PC-3 (cell line): ENCODE measurements around the gene PLCXD1. TPM values are rescaled to one million over a fixed set of nuclear protein-coding genes. Genes with fewer than 3 reads are reported as not detected.

Experiments
- ATAC-seq: fragments of 200-7000 bp; cut with Tn5 transposase; 2 replicates; pipeline ENCODE4 v1.9.1; 2020; ENCODE audit warnings: mild to moderate bottlenecking, moderate library complexity
- BruUV-seq: library from RNA; stranded (reverse); fragments of 400-500 nt; replicated peaks from 2 replicates; lab custom pipeline; 2021; lab: Mats Ljungman, UMichigan
- CTCF ChIA-PET: fragments of 300-600 bp; sonication (Branson Sonifier 250); formaldehyde crosslinking; loops from one replicate; lab custom pipeline; 2022; ENCODE audit warnings: antibody characterized with exemption; lab: Charles Lee
- POLR2A ChIA-PET: fragments of 300-600 bp; sonication (Branson Sonifier 250); formaldehyde crosslinking; loops from one replicate; lab custom pipeline; 2022; ENCODE audit warnings: antibody characterized with exemption; ENCODE audit not compliant: unreplicated experiment; lab: Charles Lee
- DNase-seq: peaks from one replicate; pipeline ENCODE4 v3.0.0-alpha.2; 2015
- H2AFZ ChIP-seq: fragments of 300-600 bp; sonication (generic); 2 replicates; pipeline ENCODE4 v1.6.0; 2016; ENCODE audit warnings: antibody characterized with exemption, low read length
- H3F3A ChIP-seq: fragments of 300-600 bp; sonication (generic); one replicate; pipeline ENCODE4 v1.6.0; 2017; ENCODE audit warnings: antibody characterized with exemption, low read length, control low read depth, mild to moderate bottlenecking; ENCODE audit not compliant: unreplicated experiment
- H3K27ac ChIP-seq: fragments of 300-600 bp; sonication (generic); 2 replicates; pipeline ENCODE4 v1.5.1; 2016; ENCODE audit warnings: mild to moderate bottlenecking, low read length
- H3K27me3 ChIP-seq: fragments of 300-600 bp; sonication (generic); 2 replicates; pipeline ENCODE4 v1.6.1; 2016; ENCODE audit warnings: low read length, mixed read lengths
- H3K36me3 ChIP-seq: fragments of 300-600 bp; sonication (generic); 2 replicates; pipeline ENCODE4 v1.6.1; 2016; ENCODE audit warnings: low read depth, mixed run types, low read length, mixed read lengths
- H3K4me1 ChIP-seq: fragments of 300-600 bp; sonication (generic); 2 replicates; pipeline ENCODE4 v1.5.1; 2016; ENCODE audit warnings: low read length; ENCODE audit not compliant: insufficient read depth
- H3K4me2 ChIP-seq: fragments of 300-600 bp; sonication (generic); 2 replicates; pipeline ENCODE4 v1.6.0; 2016; ENCODE audit warnings: low read length
- H3K4me3 ChIP-seq: fragments of 300-600 bp; sonication (generic); 2 replicates; pipeline ENCODE4 v1.5.1; 2016; ENCODE audit warnings: mild to moderate bottlenecking, low read length, mixed read lengths
- H3K79me2 ChIP-seq: fragments of 300-600 bp; sonication (generic); 2 replicates; pipeline ENCODE4 v1.6.1; 2017; ENCODE audit warnings: low read length, mixed read lengths
- H3K9ac ChIP-seq: fragments of 300-600 bp; sonication (generic); 2 replicates; pipeline ENCODE4 v1.6.0; 2016; ENCODE audit warnings: mild to moderate bottlenecking, low read length
- H3K9me2 ChIP-seq: fragments of 300-600 bp; sonication (generic); replicated peaks from 2 replicates; pipeline ENCODE4 v1.6.1; 2016; ENCODE audit warnings: mixed run types, low read length, mixed read lengths
- H3K9me3 ChIP-seq: fragments of 300-600 bp; sonication (generic); 2 replicates; pipeline ENCODE4 v1.6.1; 2016; ENCODE audit warnings: low read length, mixed read lengths
- H4K20me1 ChIP-seq: fragments of 300-600 bp; sonication (generic); 2 replicates; pipeline ENCODE4 v1.6.1; 2016; ENCODE audit warnings: low read length, mixed read lengths
- EZH2 ChIP-seq: fragments of 300-600 bp; sonication (generic); IDR thresholded peaks from one replicate; pipeline ENCODE4 v1.6.1; 2017; ENCODE audit warnings: antibody characterized with exemption, mild to moderate bottlenecking, low read length; ENCODE audit not compliant: unreplicated experiment
- EZH2phosphoT487 ChIP-seq: fragments of 300-600 bp; sonication (generic); IDR thresholded peaks from 2 replicates; pipeline ENCODE4 v1.6.1; 2018; ENCODE audit warnings: mild to moderate bottlenecking, antibody characterized with exemption, low read length, borderline replicate concordance
- intact Hi-C: fragments of 100-400 bp; cut with micrococcal nuclease; formaldehyde crosslinking; loops from 2 replicates; pipeline ENCODE4 v1.9.0; 2023
- total RNA-seq: library from RNA; depleted of rRNA; stranded (reverse); fragments of >200 nt; gene quantifications from 2 replicates; pipeline ENCODE4 v1.2.3, GENCODE V29; 2014
- TF ChIP-seq, protein P1 (sequence below): fragments of 300-600 bp; sonication (generic); conservative IDR thresholded peaks from 2 replicates; pipeline ENCODE4 v1.5.1; 2017; ENCODE audit warnings: antibody characterized with exemption, low read depth, mild to moderate bottlenecking, low read length

The PLCXD1 gene
- total RNA-seq, 1 experiment from 2014 or later = 25.7 TPM

DNA sequence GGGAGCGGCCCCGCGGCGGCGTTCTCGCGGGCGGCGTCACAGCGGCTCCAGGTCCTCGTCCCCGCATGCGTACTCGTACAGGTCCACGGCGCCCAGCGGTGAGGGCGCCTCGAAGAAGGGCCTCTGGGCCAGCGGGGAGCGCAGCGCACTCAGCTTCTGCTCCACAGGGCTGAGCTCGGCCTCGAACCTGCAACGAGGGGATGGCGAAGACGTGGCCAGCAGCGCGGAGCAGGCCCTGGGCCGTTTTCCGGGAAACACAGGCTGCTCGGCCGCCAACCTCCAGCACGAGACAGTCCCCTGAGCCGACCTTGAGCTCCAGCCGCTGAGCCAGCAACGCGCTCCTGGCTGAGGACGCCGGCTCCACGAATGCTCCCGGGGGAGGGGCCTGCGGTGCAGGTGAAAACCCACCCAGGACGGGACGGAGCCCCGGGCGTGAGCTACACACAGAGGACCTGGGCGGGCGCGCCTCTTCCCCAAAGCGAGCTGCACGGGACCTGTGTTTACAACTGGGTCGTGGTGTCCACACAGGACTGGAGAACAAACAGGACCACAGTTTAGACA is 53.2 kb downstream of the PLCXD1 start:
- no peaks in the 10 kb centered on the region for H3K27me3 ChIP-seq
- no peak for ATAC-seq
- no TSS peak for BruUV-seq

DNA sequence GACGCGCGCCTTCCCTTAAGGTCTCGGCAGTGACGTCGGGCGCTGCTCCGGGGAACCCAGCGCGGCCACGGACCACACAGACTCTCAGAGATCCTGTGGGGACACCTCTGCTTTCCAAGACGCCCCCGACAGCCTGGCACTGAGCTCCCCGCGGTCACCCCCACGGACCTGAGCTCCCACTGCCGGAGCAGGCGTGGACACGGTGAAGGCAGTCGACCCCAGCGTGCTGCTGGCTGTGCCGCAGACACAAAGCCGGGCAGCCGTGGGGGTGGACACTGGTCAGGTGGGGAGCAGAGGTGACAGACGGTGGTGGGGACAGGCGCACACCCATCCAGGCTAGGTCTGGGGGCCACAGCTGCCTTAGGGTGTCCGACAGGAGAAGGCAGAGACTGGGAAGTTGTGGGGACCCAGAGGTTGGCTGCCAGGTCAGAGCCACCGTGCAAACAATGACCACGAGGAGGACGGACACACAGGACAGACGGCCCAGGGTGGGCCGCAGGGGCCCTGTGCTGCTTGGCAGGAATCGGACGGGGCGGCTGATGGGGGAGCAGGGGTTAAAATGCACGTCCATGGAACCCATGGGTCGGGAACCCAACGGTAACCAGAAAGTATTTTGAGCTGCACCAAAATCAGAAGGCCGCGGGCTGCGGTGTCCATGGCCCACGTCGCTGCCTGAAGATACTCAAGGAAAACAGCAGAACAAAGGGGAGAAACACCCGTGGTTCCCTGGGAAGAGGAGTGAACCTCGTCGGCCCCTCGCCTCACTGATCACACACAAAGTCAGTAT is 54.0 kb downstream of the PLCXD1 start:
- Histone ChIP-seq H4K20me1 (no peaks in the 10 kb centered on the region), H3K27ac (no peak overlapping the region), H3K4me2 (no peak overlapping the region), H2AFZ (no peak overlapping the region), H3F3A (no peaks in the 10 kb centered on the region), H3K4me3 (no peak overlapping the region), H3K36me3 (no peaks in the 10 kb centered on the region), H3K9me3 (no peaks in the 10 kb centered on the region), H3K79me2 (no peaks in the 10 kb centered on the region), H3K9me2 (no peaks in the 10 kb centered on the region), H3K9ac (no peak overlapping the region), H3K4me1 (no peaks in the 10 kb centered on the region), H3K27me3 (no peaks in the 10 kb centered on the region)
- ATAC-seq = no peak
- BruUV-seq = no TSS peak
- DNase-seq = no peak
- intact Hi-C loops = no loop called here
- TF ChIP-seq EZH2phosphoT487 (no peak), EZH2 (no peak)
- TF ChIP-seq, protein P1, sequence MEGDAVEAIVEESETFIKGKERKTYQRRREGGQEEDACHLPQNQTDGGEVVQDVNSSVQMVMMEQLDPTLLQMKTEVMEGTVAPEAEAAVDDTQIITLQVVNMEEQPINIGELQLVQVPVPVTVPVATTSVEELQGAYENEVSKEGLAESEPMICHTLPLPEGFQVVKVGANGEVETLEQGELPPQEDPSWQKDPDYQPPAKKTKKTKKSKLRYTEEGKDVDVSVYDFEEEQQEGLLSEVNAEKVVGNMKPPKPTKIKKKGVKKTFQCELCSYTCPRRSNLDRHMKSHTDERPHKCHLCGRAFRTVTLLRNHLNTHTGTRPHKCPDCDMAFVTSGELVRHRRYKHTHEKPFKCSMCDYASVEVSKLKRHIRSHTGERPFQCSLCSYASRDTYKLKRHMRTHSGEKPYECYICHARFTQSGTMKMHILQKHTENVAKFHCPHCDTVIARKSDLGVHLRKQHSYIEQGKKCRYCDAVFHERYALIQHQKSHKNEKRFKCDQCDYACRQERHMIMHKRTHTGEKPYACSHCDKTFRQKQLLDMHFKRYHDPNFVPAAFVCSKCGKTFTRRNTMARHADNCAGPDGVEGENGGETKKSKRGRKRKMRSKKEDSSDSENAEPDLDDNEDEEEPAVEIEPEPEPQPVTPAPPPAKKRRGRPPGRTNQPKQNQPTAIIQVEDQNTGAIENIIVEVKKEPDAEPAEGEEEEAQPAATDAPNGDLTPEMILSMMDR = no peak
- POLR2A ChIA-PET = no interaction called here
- CTCF ChIA-PET = no interaction called here

More for the DNA sequence above, 53.2 kb downstream of the PLCXD1 start:
- Histone ChIP-seq H3K9ac (no peak overlapping the region), H2AFZ (no peak overlapping the region), H3F3A (no peaks in the 10 kb centered on the region), H3K79me2 (no peaks in the 10 kb centered on the region), H3K36me3 (no peaks in the 10 kb centered on the region), H3K9me2 (no peaks in the 10 kb centered on the region), H3K9me3 (no peaks in the 10 kb centered on the region), H3K4me3 (no peak overlapping the region), H3K27ac (no peak overlapping the region), H4K20me1 (no peaks in the 10 kb centered on the region), H3K4me1 (no peaks in the 10 kb centered on the region), H3K4me2 (no peak overlapping the region)
- TF ChIP-seq EZH2phosphoT487 (no peak), EZH2 (no peak)
- TF ChIP-seq, protein P1 = no peak
- ChIA-PET POLR2A (no interaction called here), CTCF (no interaction called here)
- intact Hi-C loops = no loop called here
- no peak for DNase-seq

DNA sequence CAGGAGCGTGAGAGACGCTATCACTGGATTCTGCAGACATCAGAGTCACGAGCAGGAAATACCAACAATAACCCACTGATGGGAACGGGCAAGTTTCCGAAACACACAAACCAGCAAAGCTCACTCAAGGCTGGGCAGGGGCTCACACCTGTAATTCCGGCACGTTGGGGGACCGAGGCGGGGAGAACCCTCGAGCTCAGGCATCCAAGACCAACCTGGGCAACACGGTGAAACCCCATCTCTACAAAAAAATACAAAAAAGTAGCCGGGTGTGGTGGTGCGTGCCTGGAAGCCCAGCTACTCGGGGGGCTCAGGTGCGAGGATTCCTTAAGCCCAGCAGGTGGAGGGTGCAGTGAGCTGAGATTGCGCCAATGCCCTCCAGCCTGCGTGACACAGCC is 54.6 kb downstream of the PLCXD1 start:
- H4K20me1 ChIP-seq = no peaks in the 10 kb centered on the region
- no peak for TF ChIP-seq EZH2phosphoT487
- TF ChIP-seq, protein P1 = no peak
- no peak for TF ChIP-seq EZH2
- ATAC-seq (no peak), DNase-seq (no peak)
- H2AFZ ChIP-seq = no peak overlapping the region
- no peaks in the 10 kb centered on the region for H3F3A ChIP-seq
- no peaks in the 10 kb centered on the region for H3K79me2 ChIP-seq
- intact Hi-C loops = no loop called here
- no peak overlapping the region for H3K4me2 ChIP-seq
- H3K9ac ChIP-seq = no peak overlapping the region
- no peaks in the 10 kb centered on the region for H3K27me3 ChIP-seq
- no peaks in the 10 kb centered on the region for H3K36me3 ChIP-seq
- CTCF ChIA-PET = no interaction called here
- BruUV-seq = no TSS peak
- H3K27ac ChIP-seq = no peak overlapping the region
- POLR2A ChIA-PET = no interaction called here
- H3K9me3 ChIP-seq = no peaks in the 10 kb centered on the region
- no peak overlapping the region for H3K4me3 ChIP-seq
- H3K4me1 ChIP-seq = no peaks in the 10 kb centered on the region
- H3K9me2 ChIP-seq = no peaks in the 10 kb centered on the region
